ENCODE data around the gene STMN3. TPM values are rescaled to one million over a fixed set of nuclear protein-coding genes. Genes with fewer than 3 reads are reported as not detected.
"Not testable (repeated sequence)": the region's sequence is repeated elsewhere in the genome, so short reads cannot be mapped to it uniquely, and the experiment has no call there.

The STMN3 gene
- total RNA-seq, 2 donors from 2014 or later: 0.88 to 3.2 TPM

- DNase-seq (ENCODE audit: low spot score): no peak
- no peaks in the 10 kb centered on the region for H3K4me1 Mint-ChIP-seq (ENCODE audit: low read depth in 2 of 2)
- no peak overlapping the region for H3K4me3 Mint-ChIP-seq
- no peak overlapping the region for H3K27ac Mint-ChIP-seq
- no peaks in the 10 kb centered on the region for H3K9me3 Mint-ChIP-seq
- H3K36me3 Mint-ChIP-seq: no peaks in the 10 kb centered on the region
- ATAC-seq: no peak
- no peaks in the 10 kb centered on the region for H3K27me3 Mint-ChIP-seq
Measured at GRCh38 chr20:63678071-63678470, 24.8 kb upstream of the STMN3 start.

- ATAC-seq: no peak
- Mint-ChIP-seq H3K36me3 (no peaks in the 10 kb centered on the region), H3K27ac (no peak overlapping the region), H3K27me3 (no peaks in the 10 kb centered on the region), H3K9me3 (no peaks in the 10 kb centered on the region), H3K4me1 (ENCODE audit: low read depth in 2 of 2) (no peaks in the 10 kb centered on the region), H3K4me3 (no peak overlapping the region)
- no peak for DNase-seq (ENCODE audit: low spot score)
Measured at GRCh38 chr20:63675681-63676368, 22.6 kb upstream of the STMN3 start.

- no peak overlapping the region for H3K27ac Mint-ChIP-seq
- H3K4me1 Mint-ChIP-seq (ENCODE audit: low read depth in 2 of 2): no peaks in the 10 kb centered on the region
- no peaks in the 10 kb centered on the region for H3K9me3 Mint-ChIP-seq
Measured at GRCh38 chr20:63673951-63674350, 20.7 kb upstream of the STMN3 start.

GRCh38 chr20:63672666-63673065 lies 19.4 kb upstream of the STMN3 start:
- Mint-ChIP-seq H3K36me3 (peaks cover 7% of the 10 kb centered on the region), H3K27me3 (no peaks in the 10 kb centered on the region), H3K4me1 (ENCODE audit: low read depth in 2 of 2) (no peaks in the 10 kb centered on the region)

More at GRCh38 chr20:63673951-63674350, 20.7 kb upstream of the STMN3 start:
- Mint-ChIP-seq H3K27me3 (no peaks in the 10 kb centered on the region), H3K4me3 (no peak overlapping the region), H3K36me3 (no peaks in the 10 kb centered on the region)
- ATAC-seq: peak in 1 of 2 donors; percentile 46
- no peak for DNase-seq (ENCODE audit: low spot score)

GRCh38 chr20:63671695-63672094 lies 18.5 kb upstream of the STMN3 start:
- not testable (repeated sequence) for DNase-seq (ENCODE audit: low spot score); H3K4me1 Mint-ChIP-seq (ENCODE audit: low read depth in 2 of 2); H3K36me3 Mint-ChIP-seq; H3K27ac Mint-ChIP-seq; H3K27me3 Mint-ChIP-seq; ATAC-seq; H3K9me3 Mint-ChIP-seq; H3K4me3 Mint-ChIP-seq

More at GRCh38 chr20:63672666-63673065, 19.4 kb upstream of the STMN3 start:
- no peak for DNase-seq (ENCODE audit: low spot score)
- ATAC-seq: no peak
- Mint-ChIP-seq H3K27ac (no peak overlapping the region), H3K9me3 (no peaks in the 10 kb centered on the region), H3K4me3 (no peak overlapping the region)

GRCh38 chr20:63668351-63668750 lies 15.1 kb upstream of the STMN3 start:
- Mint-ChIP-seq H3K27me3 (no peaks in the 10 kb centered on the region), H3K27ac (no peak overlapping the region), H3K36me3 (peaks cover 7% of the 10 kb centered on the region), H3K9me3 (no peaks in the 10 kb centered on the region), H3K4me1 (ENCODE audit: low read depth in 2 of 2) (peaks cover 0 to 3% of the 10 kb centered on the region in 2 donors), H3K4me3 (no peak overlapping the region)
- no peak for ATAC-seq
- DNase-seq (ENCODE audit: low spot score): no peak

GRCh38 chr20:63667858-63668257 lies 14.6 kb upstream of the STMN3 start:
- Mint-ChIP-seq H3K4me3 (no peak overlapping the region), H3K9me3 (no peaks in the 10 kb centered on the region), H3K27me3 (no peaks in the 10 kb centered on the region), H3K27ac (no peak overlapping the region), H3K36me3 (peaks cover 7% of the 10 kb centered on the region), H3K4me1 (ENCODE audit: low read depth in 2 of 2) (peaks cover 0 to 3% of the 10 kb centered on the region in 2 donors)
- DNase-seq (ENCODE audit: low spot score): no peak
- ATAC-seq: peak; percentile 2 to 26

- DNase-seq (ENCODE audit: low spot score) (no peak), ATAC-seq (no peak)
- Mint-ChIP-seq H3K27me3 (no peaks in the 10 kb centered on the region), H3K4me3 (no peak overlapping the region), H3K4me1 (ENCODE audit: low read depth in 2 of 2) (peaks cover 0 to 3% of the 10 kb centered on the region in 2 donors), H3K36me3 (peaks cover 7% of the 10 kb centered on the region), H3K9me3 (no peaks in the 10 kb centered on the region), H3K27ac (no peak overlapping the region)
Measured at GRCh38 chr20:63665708-63666107, 12.5 kb upstream of the STMN3 start.

- H3K9me3 Mint-ChIP-seq: no peaks in the 10 kb centered on the region
- no peaks in the 10 kb centered on the region for H3K27me3 Mint-ChIP-seq
- no peak for DNase-seq (ENCODE audit: low spot score)
- H3K27ac Mint-ChIP-seq: no peak overlapping the region
- H3K4me3 Mint-ChIP-seq: no peak overlapping the region
- peaks cover 0 to 3% of the 10 kb centered on the region in 2 donors for H3K4me1 Mint-ChIP-seq (ENCODE audit: low read depth in 2 of 2)
- H3K36me3 Mint-ChIP-seq: peaks cover 7% of the 10 kb centered on the region
- peak; percentile 8 to 13 for ATAC-seq
Measured at GRCh38 chr20:63664861-63665594, 11.8 kb upstream of the STMN3 start.

GRCh38 chr20:63664143-63664851 lies 11.1 kb upstream of the STMN3 start:
- Mint-ChIP-seq H3K4me3 (no peak overlapping the region), H3K9me3 (no peaks in the 10 kb centered on the region), H3K36me3 (peaks cover 7% of the 10 kb centered on the region), H3K4me1 (ENCODE audit: low read depth in 2 of 2) (peaks cover 7 to 8% of the 10 kb centered on the region in 2 donors), H3K27ac (no peak overlapping the region), H3K27me3 (no peaks in the 10 kb centered on the region)
- ATAC-seq (peak in 1 of 2 donors; percentile 17), DNase-seq (ENCODE audit: low spot score) (no peak)

- H3K36me3 Mint-ChIP-seq: peaks cover 6% of the 10 kb centered on the region
- H3K27me3 Mint-ChIP-seq: no peaks in the 10 kb centered on the region
- no peak overlapping the region for H3K27ac Mint-ChIP-seq
- no peak for DNase-seq (ENCODE audit: low spot score)
- H3K4me1 Mint-ChIP-seq (ENCODE audit: low read depth in 2 of 2): peaks cover 12 to 14% of the 10 kb centered on the region in 2 donors
- no peaks in the 10 kb centered on the region for H3K9me3 Mint-ChIP-seq
- no peak overlapping the region for H3K4me3 Mint-ChIP-seq
- ATAC-seq: no peak
Measured at GRCh38 chr20:63663332-63664066, 10.3 kb upstream of the STMN3 start.

GRCh38 chr20:63662813-63663189 lies 9.6 kb upstream of the STMN3 start:
- Mint-ChIP-seq H3K36me3 (no peaks in the 10 kb centered on the region), H3K4me1 (ENCODE audit: low read depth in 2 of 2) (peaks cover 15 to 19% of the 10 kb centered on the region in 2 donors), H3K4me3 (no peak overlapping the region), H3K27ac (no peak overlapping the region), H3K9me3 (no peaks in the 10 kb centered on the region), H3K27me3 (no peaks in the 10 kb centered on the region)
- DNase-seq (ENCODE audit: low spot score): no peak
- no peak for ATAC-seq

- Mint-ChIP-seq H3K27me3 (no peaks in the 10 kb centered on the region), H3K36me3 (no peaks in the 10 kb centered on the region)
- ATAC-seq: no peak
Measured at GRCh38 chr20:63661959-63662812, 9.0 kb upstream of the STMN3 start.

More at GRCh38 chr20:63661959-63662812, 9.0 kb upstream of the STMN3 start:
- H3K9me3 Mint-ChIP-seq: no peaks in the 10 kb centered on the region
- no peak overlapping the region for H3K27ac Mint-ChIP-seq
- no peak overlapping the region for H3K4me3 Mint-ChIP-seq
- no peak for DNase-seq (ENCODE audit: low spot score)
- H3K4me1 Mint-ChIP-seq (ENCODE audit: low read depth in 2 of 2): peaks cover 15 to 20% of the 10 kb centered on the region in 2 donors

All from natural killer cell treated with Interleukin-12 subunit alpha and Interleukin-12 subunit beta and Interleukin-15 and Interleukin-18, amount 100 ng/mL, for 72 hours (primary cell).